Osteocyte (in vitro differentiated cells): Measurements from ENCODE around the gene PTGS2. TPM values are rescaled to one million over a fixed set of nuclear protein-coding genes. Genes with fewer than 3 reads are reported as not detected.

Experiments
- DNase-seq: peaks from one replicate; pipeline ENCODE4 v3.0.0; 2021; ENCODE audit warnings: mixed read lengths; ENCODE audit not compliant: unreplicated experiment; ENCODE audit errors: extremely low spot score
- H3K27ac Mint-ChIP-seq: one replicate; pipeline ENCODE4 v1.8.0; 2021; ENCODE audit warnings: mild to moderate bottlenecking, mixed read lengths; ENCODE audit not compliant: unreplicated experiment
- H3K27me3 Mint-ChIP-seq: one replicate; pipeline ENCODE4 v1.8.0; 2021; ENCODE audit warnings: mixed read lengths; ENCODE audit not compliant: unreplicated experiment
- H3K36me3 Mint-ChIP-seq: one replicate; pipeline ENCODE4 v1.8.0; 2021; ENCODE audit warnings: mixed read lengths; ENCODE audit not compliant: unreplicated experiment
- H3K4me1 Mint-ChIP-seq: one replicate; pipeline ENCODE4 v1.8.0; 2021; ENCODE audit warnings: mixed read lengths; ENCODE audit not compliant: unreplicated experiment
- H3K4me3 Mint-ChIP-seq: one replicate; pipeline ENCODE4 v1.8.0; 2021; ENCODE audit warnings: mild to moderate bottlenecking, moderate library complexity, mixed read lengths; ENCODE audit not compliant: unreplicated experiment
- H3K9me3 Mint-ChIP-seq: one replicate; pipeline ENCODE4 v1.8.0; 2021; ENCODE audit warnings: mixed read lengths; ENCODE audit not compliant: unreplicated experiment
- long read RNA-seq: library from polyadenylated mRNA; unstranded; transcript quantifications from one replicate; pipeline ENCODE4 v2.0.0, GENCODE V29; 2021
- total RNA-seq: library from RNA; stranded (reverse); gene quantifications from 2 replicates; pipeline ENCODE4 v1.2.1, GENCODE V29; 2021
- TF ChIP-seq, protein P1 (sequence below): fragments of 200-600 bp; sonication (generic); IDR thresholded peaks from 2 replicates; pipeline ENCODE4 v1.5.0; 2021; ENCODE audit warnings: antibody characterized with exemption, mild to moderate bottlenecking, moderate library complexity

The PTGS2 gene
- total RNA-seq = 3.1 and 4.3 TPM in 2 replicates
- long read RNA-seq, partial matches to known transcripts = 1 of 2 reads
- long read RNA-seq, other reads (novel, unspliced or antisense) = 1 of 2 reads

DNA sequence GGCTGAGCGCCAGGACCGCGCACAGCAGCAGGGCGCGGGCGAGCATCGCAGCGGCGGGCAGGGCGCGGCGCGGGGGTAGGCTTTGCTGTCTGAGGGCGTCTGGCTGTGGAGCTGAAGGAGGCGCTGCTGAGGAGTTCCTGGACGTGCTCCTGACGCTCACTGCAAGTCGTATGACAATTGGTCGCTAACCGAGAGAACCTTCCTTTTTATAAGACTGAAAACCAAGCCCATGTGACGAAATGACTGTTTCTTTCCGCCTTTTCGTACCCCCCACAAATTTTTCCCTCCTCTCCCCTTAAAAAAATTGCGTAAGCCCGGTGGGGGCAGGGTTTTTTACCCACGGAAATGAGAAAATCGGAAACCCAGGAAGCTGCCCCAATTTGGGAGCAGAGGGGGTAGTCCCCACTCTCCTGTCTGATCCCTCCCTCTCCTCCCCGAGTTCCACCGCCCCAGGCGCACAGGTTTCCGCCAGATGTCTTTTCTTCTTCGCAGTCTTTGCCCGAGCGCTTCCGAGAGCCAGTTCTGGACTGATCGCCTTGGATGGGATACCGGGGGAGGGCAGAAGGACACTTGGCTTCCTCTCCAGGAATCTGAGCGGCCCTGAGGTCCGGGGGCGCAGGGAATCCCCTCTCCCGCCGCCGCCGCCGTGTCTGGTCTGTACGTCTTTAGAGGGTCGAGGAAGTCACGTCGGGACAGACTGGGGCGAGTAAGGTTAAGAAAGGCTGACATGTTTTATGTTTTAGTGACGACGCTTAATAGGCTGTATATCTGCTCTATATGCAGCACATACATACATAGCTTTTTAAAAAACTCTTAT, at the start of gene PTGS2:
Gene PTGS2, minus strand, starts transcription at position 179 of the 817 bp plus-strand sequence. Its CDS starts 133 bp downstream, at position 46.
- Mint-ChIP-seq H3K27me3 (no peaks in the 10 kb centered on the region), H3K4me3 (peak within 1 kb of the TSS; percentile 98)

GRCh38 chr1:186722711-186723309, 42.6 kb upstream of the PTGS2 start:
- no peak overlapping the region for H3K4me3 Mint-ChIP-seq
- peaks cover 4% of the 10 kb centered on the region for H3K36me3 Mint-ChIP-seq
- H3K4me1 Mint-ChIP-seq = no peaks in the 10 kb centered on the region
- no peaks in the 10 kb centered on the region for H3K27me3 Mint-ChIP-seq
- peaks cover 14% of the 10 kb centered on the region for H3K9me3 Mint-ChIP-seq
- TF ChIP-seq, protein P1, sequence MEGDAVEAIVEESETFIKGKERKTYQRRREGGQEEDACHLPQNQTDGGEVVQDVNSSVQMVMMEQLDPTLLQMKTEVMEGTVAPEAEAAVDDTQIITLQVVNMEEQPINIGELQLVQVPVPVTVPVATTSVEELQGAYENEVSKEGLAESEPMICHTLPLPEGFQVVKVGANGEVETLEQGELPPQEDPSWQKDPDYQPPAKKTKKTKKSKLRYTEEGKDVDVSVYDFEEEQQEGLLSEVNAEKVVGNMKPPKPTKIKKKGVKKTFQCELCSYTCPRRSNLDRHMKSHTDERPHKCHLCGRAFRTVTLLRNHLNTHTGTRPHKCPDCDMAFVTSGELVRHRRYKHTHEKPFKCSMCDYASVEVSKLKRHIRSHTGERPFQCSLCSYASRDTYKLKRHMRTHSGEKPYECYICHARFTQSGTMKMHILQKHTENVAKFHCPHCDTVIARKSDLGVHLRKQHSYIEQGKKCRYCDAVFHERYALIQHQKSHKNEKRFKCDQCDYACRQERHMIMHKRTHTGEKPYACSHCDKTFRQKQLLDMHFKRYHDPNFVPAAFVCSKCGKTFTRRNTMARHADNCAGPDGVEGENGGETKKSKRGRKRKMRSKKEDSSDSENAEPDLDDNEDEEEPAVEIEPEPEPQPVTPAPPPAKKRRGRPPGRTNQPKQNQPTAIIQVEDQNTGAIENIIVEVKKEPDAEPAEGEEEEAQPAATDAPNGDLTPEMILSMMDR = peak; percentile 60
- DNase-seq = no peak
- H3K27ac Mint-ChIP-seq = no peak overlapping the region

More for the DNA sequence above, at the start of gene PTGS2:
- peak within 1 kb of the TSS; percentile 99 for H3K27ac Mint-ChIP-seq
- H3K9me3 Mint-ChIP-seq = no peaks in the 10 kb centered on the region
- peaks cover 3% of the 10 kb centered on the region for H3K36me3 Mint-ChIP-seq
- DNase-seq = peak; percentile 93
- TF ChIP-seq, protein P1 = peak; percentile 77
- peaks cover 22% of the 10 kb centered on the region for H3K4me1 Mint-ChIP-seq

DNA sequence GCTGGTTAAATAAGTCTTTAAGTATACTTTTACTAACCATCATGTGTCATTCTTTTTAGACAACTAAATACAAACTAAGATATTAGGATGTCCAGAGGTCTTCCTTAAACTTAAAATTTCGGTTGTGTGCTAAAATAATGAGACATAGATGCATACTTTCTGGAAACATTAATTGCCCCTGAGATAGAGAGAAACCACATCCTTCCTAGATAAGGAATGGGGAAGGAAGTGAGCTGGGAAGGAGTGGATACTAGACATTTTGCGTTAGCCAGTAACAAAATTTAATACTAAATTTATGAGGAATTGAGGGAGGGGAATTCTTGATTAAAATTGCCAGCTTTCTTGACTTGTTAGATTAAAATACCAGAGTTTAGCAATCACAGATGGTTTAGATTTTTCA, 37.1 kb upstream of the PTGS2 start:
- Mint-ChIP-seq H3K27ac (no peak overlapping the region), H3K27me3 (no peaks in the 10 kb centered on the region), H3K4me3 (no peak overlapping the region), H3K36me3 (no peaks in the 10 kb centered on the region), H3K4me1 (no peaks in the 10 kb centered on the region), H3K9me3 (no peaks in the 10 kb centered on the region)
- no peak for DNase-seq
- TF ChIP-seq, protein P1 = no peak

- no peaks in the 10 kb centered on the region for H3K9me3 Mint-ChIP-seq
- H3K4me3 Mint-ChIP-seq = no peak overlapping the region
- H3K27ac Mint-ChIP-seq = no peak overlapping the region
- no peaks in the 10 kb centered on the region for H3K4me1 Mint-ChIP-seq
- H3K27me3 Mint-ChIP-seq = no peaks in the 10 kb centered on the region
- TF ChIP-seq, protein P1 = no peak
- no peak for DNase-seq
- H3K36me3 Mint-ChIP-seq = no peaks in the 10 kb centered on the region
Observed at GRCh38 chr1:186715887-186716809, 35.9 kb upstream of the PTGS2 start.
